Osteocyte (in vitro differentiated cells): ENCODE results near the gene EPS8L2. TPM values are rescaled to one million over a fixed set of nuclear protein-coding genes. Genes with fewer than 3 reads are reported as not detected.
A peak's percentile ranks its signal among the peaks of the same experiment; 100 is the strongest.

Experiments used
- DNase-seq: peaks from one replicate; pipeline ENCODE4 v3.0.0; 2021; ENCODE audit warnings: mixed read lengths; ENCODE audit not compliant: unreplicated experiment; ENCODE audit errors: extremely low spot score
- H3K27ac Mint-ChIP-seq: one replicate; pipeline ENCODE4 v1.8.0; 2021; ENCODE audit warnings: mild to moderate bottlenecking, mixed read lengths; ENCODE audit not compliant: unreplicated experiment
- H3K27me3 Mint-ChIP-seq: one replicate; pipeline ENCODE4 v1.8.0; 2021; ENCODE audit warnings: mixed read lengths; ENCODE audit not compliant: unreplicated experiment
- H3K36me3 Mint-ChIP-seq: one replicate; pipeline ENCODE4 v1.8.0; 2021; ENCODE audit warnings: mixed read lengths; ENCODE audit not compliant: unreplicated experiment
- H3K4me1 Mint-ChIP-seq: one replicate; pipeline ENCODE4 v1.8.0; 2021; ENCODE audit warnings: mixed read lengths; ENCODE audit not compliant: unreplicated experiment
- H3K4me3 Mint-ChIP-seq: one replicate; pipeline ENCODE4 v1.8.0; 2021; ENCODE audit warnings: mild to moderate bottlenecking, moderate library complexity, mixed read lengths; ENCODE audit not compliant: unreplicated experiment
- H3K9me3 Mint-ChIP-seq: one replicate; pipeline ENCODE4 v1.8.0; 2021; ENCODE audit warnings: mixed read lengths; ENCODE audit not compliant: unreplicated experiment
- CTCF ChIP-seq: fragments of 200-600 bp; sonication (generic); IDR thresholded peaks from 2 replicates; pipeline ENCODE4 v1.5.0; 2021; ENCODE audit warnings: antibody characterized with exemption, mild to moderate bottlenecking, moderate library complexity
- total RNA-seq: library from RNA; stranded (reverse); gene quantifications from 2 replicates; pipeline ENCODE4 v1.2.1, GENCODE V29; 2021

The EPS8L2 gene
- total RNA-seq, 1 donor from 2014 or later: 39.3 TPM

- Mint-ChIP-seq H3K27ac (peak overlapping the region; percentile 83), H3K36me3 (peaks cover 21% of the 10 kb centered on the region), H3K4me3 (no peak overlapping the region), H3K9me3 (no peaks in the 10 kb centered on the region), H3K27me3 (no peaks in the 10 kb centered on the region), H3K4me1 (peaks cover 52% of the 10 kb centered on the region)
- no peak for DNase-seq
- TF ChIP-seq CTCF: no peak
Observed at GRCh38 chr11:690738-691633, 15.0 kb upstream of the EPS8L2 start.

- Mint-ChIP-seq H3K27ac (peak overlapping the region; percentile 83), H3K27me3 (no peaks in the 10 kb centered on the region), H3K9me3 (no peaks in the 10 kb centered on the region), H3K36me3 (peaks cover 19% of the 10 kb centered on the region), H3K4me3 (peak overlapping the region; percentile 42), H3K4me1 (peaks cover 61% of the 10 kb centered on the region)
- TF ChIP-seq CTCF: no peak
- DNase-seq: no peak
Observed at GRCh38 chr11:691710-692590, 14.1 kb upstream of the EPS8L2 start.

GRCh38 chr11:692824-693414 is 13.1 kb upstream of the EPS8L2 start:
- no peak for TF ChIP-seq CTCF
- Mint-ChIP-seq H3K4me3 (peak overlapping the region; percentile 85), H3K9me3 (no peaks in the 10 kb centered on the region), H3K27me3 (no peaks in the 10 kb centered on the region), H3K36me3 (peaks cover 10% of the 10 kb centered on the region), H3K27ac (peak overlapping the region; percentile 89), H3K4me1 (peaks cover 70% of the 10 kb centered on the region)
- no peak for DNase-seq

GRCh38 chr11:693415-693831 is 12.6 kb upstream of the EPS8L2 start:
- peaks cover 8% of the 10 kb centered on the region for H3K36me3 Mint-ChIP-seq
- H3K9me3 Mint-ChIP-seq: no peaks in the 10 kb centered on the region
- no peak for TF ChIP-seq CTCF
- peaks cover 75% of the 10 kb centered on the region for H3K4me1 Mint-ChIP-seq
- DNase-seq: no peak
- peak overlapping the region; percentile 89 for H3K27ac Mint-ChIP-seq
- H3K27me3 Mint-ChIP-seq: no peaks in the 10 kb centered on the region
- H3K4me3 Mint-ChIP-seq: peak overlapping the region; percentile 85
